ENCODE measurements around the gene FAM120A.

Gene FAM120A

GRCh38 chr9:93587284-93587650 is 135.8 kb downstream of the FAM120A start:
- H3K18ac ChIP-seq (ENCODE audit: low read length), result no peak overlapping the region
- no CpG with 5 or more reads among the region's 7 CpGs for WGBS, 2 donors (ENCODE audit: extremely low coverage in 2 of 2, insufficient read length in 2 of 2, insufficient replicate concordance in 1 of 2)

DNA sequence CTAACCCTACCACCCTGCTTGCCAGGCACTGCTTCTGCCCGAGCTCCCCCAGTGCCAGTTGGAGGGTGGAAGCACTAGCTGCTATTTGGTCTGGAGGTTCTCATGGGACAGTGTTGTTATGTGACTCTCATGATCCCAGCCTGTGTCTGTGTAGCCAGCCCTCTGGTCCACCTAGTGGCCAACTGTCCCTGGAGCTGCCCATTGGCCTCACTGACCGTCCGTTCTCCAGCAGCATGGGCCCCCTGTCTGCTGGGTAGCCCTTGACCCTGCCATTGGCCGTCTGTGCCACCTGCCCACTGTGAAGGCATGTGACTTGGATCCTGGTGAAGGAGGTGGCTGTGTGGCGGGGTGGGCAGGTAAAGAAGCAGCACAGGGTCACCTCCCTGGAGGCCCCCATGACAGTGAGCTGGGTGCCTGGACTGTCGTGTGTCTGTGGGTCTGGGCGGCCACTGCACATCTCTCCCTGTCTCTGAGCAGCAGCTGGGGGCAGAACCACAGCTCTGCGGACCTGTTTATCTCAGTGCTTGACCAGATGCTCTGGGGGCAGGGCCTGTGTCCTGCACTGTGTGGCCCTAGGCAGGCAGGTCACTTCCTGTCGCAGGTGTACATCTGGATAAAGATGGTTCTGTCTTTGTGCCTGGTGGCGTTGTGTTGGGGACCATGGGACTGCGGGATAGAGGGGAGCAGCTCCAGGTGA is 136.3 kb downstream of the FAM120A start:
- H4K91ac ChIP-seq (ENCODE audit: low read depth, low read length, poor library complexity), result no peak overlapping the region
- H3K9me3 ChIP-seq (replicated peaks in 1 of 2; ENCODE audit: control insufficient read depth in 2 of 2, insufficient read depth in 1 of 2, low read depth in 1 of 2, low read length in 2 of 2), result peaks cover 3 to 27% of the 10 kb centered on the region in 2 donors
- peak overlapping the region; percentile 20 for H3K18ac ChIP-seq (ENCODE audit: low read length)
- no peak overlapping the region for H2BK5ac ChIP-seq (ENCODE audit: low read length)
- H2AK5ac ChIP-seq (ENCODE audit: low read depth, low read length), result no peak overlapping the region
- H3K4me3 ChIP-seq (ENCODE audit: low read length in 2 of 2), result no peak overlapping the region
- no peak overlapping the region for H3K27ac ChIP-seq (replicated peaks; ENCODE audit: low read length)
- no peaks in the 10 kb centered on the region for H3K27me3 ChIP-seq (ENCODE audit: control insufficient read depth in 3 of 3, insufficient read depth in 3 of 3, low read depth in 1 of 3, low read length in 3 of 3)
- H2BK12ac ChIP-seq (ENCODE audit: low read length), result no peak overlapping the region
- H4K8ac ChIP-seq (ENCODE audit: low read depth, low read length), result no peak overlapping the region
- peaks cover 14% of the 10 kb centered on the region for H3K79me1 ChIP-seq (ENCODE audit: low read depth, low read length)
- no peak overlapping the region for H2AFZ ChIP-seq (ENCODE audit: low read length)
- DNase-seq (ENCODE audit: low spot score), result no peak
- H3K23ac ChIP-seq (ENCODE audit: low read depth, low read length, poor library complexity), result peak overlapping the region; percentile 92
- no peak overlapping the region for H3K4ac ChIP-seq (ENCODE audit: low read length)
- no peak overlapping the region for H3K9ac ChIP-seq (ENCODE audit: low read depth, low read length, poor library complexity)
- no peak overlapping the region for H2BK15ac ChIP-seq (ENCODE audit: low read length)
- peaks cover 12 to 23% of the 10 kb centered on the region in 2 donors for H3K4me1 ChIP-seq (ENCODE audit: control insufficient read depth in 2 of 2, insufficient read depth in 1 of 2, low read depth in 1 of 2, low read length in 2 of 2)
- H3K14ac ChIP-seq (ENCODE audit: low read length), result no peak overlapping the region
- H3K36me3 ChIP-seq (replicated peaks in 1 of 2; ENCODE audit: control insufficient read depth in 2 of 2, insufficient read depth in 2 of 2, low read length in 2 of 2), result no peaks in the 10 kb centered on the region
- WGBS, 2 donors (ENCODE audit: extremely low coverage in 2 of 2, insufficient read length in 2 of 2, insufficient replicate concordance in 1 of 2), result no CpG with 5 or more reads among the region's 11 CpGs
- no peak overlapping the region for H3K4me2 ChIP-seq (ENCODE audit: insufficient read depth, low read length, poor library complexity, severe bottlenecking)
- H2BK120ac ChIP-seq (ENCODE audit: low read depth, low read length), result no peak overlapping the region

More at GRCh38 chr9:93587284-93587650, 135.8 kb downstream of the FAM120A start:
- Histone ChIP-seq H4K8ac (ENCODE audit: low read depth, low read length) (no peak overlapping the region), H3K4me1 (ENCODE audit: control insufficient read depth in 2 of 2, insufficient read depth in 1 of 2, low read depth in 1 of 2, low read length in 2 of 2) (peaks cover 12 to 20% of the 10 kb centered on the region in 2 donors), H3K27me3 (ENCODE audit: control insufficient read depth in 3 of 3, insufficient read depth in 3 of 3, low read depth in 1 of 3, low read length in 3 of 3) (no peaks in the 10 kb centered on the region), H2AK5ac (ENCODE audit: low read depth, low read length) (no peak overlapping the region), H2BK15ac (ENCODE audit: low read length) (no peak overlapping the region), H3K27ac (replicated peaks; ENCODE audit: low read length) (no peak overlapping the region), H3K9ac (ENCODE audit: low read depth, low read length, poor library complexity) (no peak overlapping the region), H3K36me3 (replicated peaks in 1 of 2; ENCODE audit: control insufficient read depth in 2 of 2, insufficient read depth in 2 of 2, low read length in 2 of 2) (no peaks in the 10 kb centered on the region), H2AFZ (ENCODE audit: low read length) (no peak overlapping the region), H3K79me1 (ENCODE audit: low read depth, low read length) (peaks cover 12% of the 10 kb centered on the region), H3K9me3 (replicated peaks in 1 of 2; ENCODE audit: control insufficient read depth in 2 of 2, insufficient read depth in 1 of 2, low read depth in 1 of 2, low read length in 2 of 2) (peaks cover 3 to 27% of the 10 kb centered on the region in 2 donors), H3K14ac (ENCODE audit: low read length) (no peak overlapping the region), H4K91ac (ENCODE audit: low read depth, low read length, poor library complexity) (no peak overlapping the region), H2BK120ac (ENCODE audit: low read depth, low read length) (no peak overlapping the region), H2BK12ac (ENCODE audit: low read length) (no peak overlapping the region), H3K4ac (ENCODE audit: low read length) (no peak overlapping the region), H2BK5ac (ENCODE audit: low read length) (no peak overlapping the region), H3K4me2 (ENCODE audit: insufficient read depth, low read length, poor library complexity, severe bottlenecking) (no peak overlapping the region), H3K4me3 (ENCODE audit: low read length in 2 of 2) (no peak overlapping the region), H3K23ac (ENCODE audit: low read depth, low read length, poor library complexity) (peak overlapping the region; percentile 92)
- DNase-seq (ENCODE audit: low spot score), result no peak

- H2AK5ac ChIP-seq (ENCODE audit: low read depth, low read length), result no peak overlapping the region
- no peak overlapping the region for H3K14ac ChIP-seq (ENCODE audit: low read length)
- DNase-seq (ENCODE audit: low spot score), result no peak
- WGBS, 2 donors (ENCODE audit: extremely low coverage in 2 of 2, insufficient read length in 2 of 2, insufficient replicate concordance in 1 of 2), result no CpG with 5 or more reads among the region's 12 CpGs
- H3K4ac ChIP-seq (ENCODE audit: low read length), result no peak overlapping the region
- no peak overlapping the region for H4K8ac ChIP-seq (ENCODE audit: low read depth, low read length)
- H3K27me3 ChIP-seq (ENCODE audit: control insufficient read depth in 3 of 3, insufficient read depth in 3 of 3, low read depth in 1 of 3, low read length in 3 of 3), result no peaks in the 10 kb centered on the region
- H3K4me3 ChIP-seq (ENCODE audit: low read length in 2 of 2), result no peak overlapping the region
- H2BK12ac ChIP-seq (ENCODE audit: low read length), result no peak overlapping the region
- no peak overlapping the region for H3K23ac ChIP-seq (ENCODE audit: low read depth, low read length, poor library complexity)
- H2BK5ac ChIP-seq (ENCODE audit: low read length), result no peak overlapping the region
- H3K9ac ChIP-seq (ENCODE audit: low read depth, low read length, poor library complexity), result no peak overlapping the region
- no peak overlapping the region for H2BK120ac ChIP-seq (ENCODE audit: low read depth, low read length)
- no peak overlapping the region for H3K18ac ChIP-seq (ENCODE audit: low read length)
- no peak overlapping the region for H3K27ac ChIP-seq (replicated peaks; ENCODE audit: low read length)
- H4K91ac ChIP-seq (ENCODE audit: low read depth, low read length, poor library complexity), result no peak overlapping the region
- peaks cover 3 to 19% of the 10 kb centered on the region in 2 donors for H3K9me3 ChIP-seq (replicated peaks in 1 of 2; ENCODE audit: control insufficient read depth in 2 of 2, insufficient read depth in 1 of 2, low read depth in 1 of 2, low read length in 2 of 2)
- H3K36me3 ChIP-seq (replicated peaks in 1 of 2; ENCODE audit: control insufficient read depth in 2 of 2, insufficient read depth in 2 of 2, low read length in 2 of 2), result no peaks in the 10 kb centered on the region
- H3K4me1 ChIP-seq (ENCODE audit: control insufficient read depth in 2 of 2, insufficient read depth in 1 of 2, low read depth in 1 of 2, low read length in 2 of 2), result peaks cover 12 to 23% of the 10 kb centered on the region in 2 donors
- H2BK15ac ChIP-seq (ENCODE audit: low read length), result no peak overlapping the region
- peaks cover 14% of the 10 kb centered on the region for H3K79me1 ChIP-seq (ENCODE audit: low read depth, low read length)
- no peak overlapping the region for H3K4me2 ChIP-seq (ENCODE audit: insufficient read depth, low read length, poor library complexity, severe bottlenecking)
- no peak overlapping the region for H2AFZ ChIP-seq (ENCODE audit: low read length)
Observed at GRCh38 chr9:93588641-93589609, 137.4 kb downstream of the FAM120A start.

DNA sequence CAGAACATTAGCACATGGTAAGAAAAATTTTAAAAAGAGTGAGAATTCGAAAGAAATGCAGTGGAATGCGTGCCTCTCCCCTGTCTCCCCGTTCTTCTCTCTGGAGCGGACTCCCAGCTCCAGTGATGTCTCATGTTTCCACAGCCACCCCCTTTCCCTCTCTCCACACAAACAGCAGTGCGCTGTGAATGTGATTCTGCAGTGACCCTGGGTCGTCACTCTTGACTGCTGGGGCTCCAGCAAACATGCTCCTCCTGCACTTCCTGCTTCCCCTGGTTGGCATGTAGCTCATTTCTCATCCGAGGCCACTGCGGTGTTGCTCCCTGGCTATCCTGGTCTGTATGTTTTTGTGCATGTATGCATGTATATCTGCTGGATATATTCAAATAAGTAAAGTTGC is 138.2 kb downstream of the FAM120A start:
- Histone ChIP-seq H3K14ac (ENCODE audit: low read length) (no peak overlapping the region), H2BK120ac (ENCODE audit: low read depth, low read length) (no peak overlapping the region), H2BK15ac (ENCODE audit: low read length) (no peak overlapping the region), H3K79me1 (ENCODE audit: low read depth, low read length) (peaks cover 17% of the 10 kb centered on the region), H2BK12ac (ENCODE audit: low read length) (no peak overlapping the region), H2BK5ac (ENCODE audit: low read length) (no peak overlapping the region), H3K18ac (ENCODE audit: low read length) (no peak overlapping the region), H2AK5ac (ENCODE audit: low read depth, low read length) (no peak overlapping the region), H2AFZ (ENCODE audit: low read length) (no peak overlapping the region), H3K4me1 (ENCODE audit: control insufficient read depth in 2 of 2, insufficient read depth in 1 of 2, low read depth in 1 of 2, low read length in 2 of 2) (peaks cover 14 to 23% of the 10 kb centered on the region in 2 donors), H4K8ac (ENCODE audit: low read depth, low read length) (no peak overlapping the region), H3K27me3 (ENCODE audit: control insufficient read depth in 3 of 3, insufficient read depth in 3 of 3, low read depth in 1 of 3, low read length in 3 of 3) (no peaks in the 10 kb centered on the region), H3K4me3 (ENCODE audit: low read length in 2 of 2) (no peak overlapping the region), H3K9me3 (replicated peaks in 1 of 2; ENCODE audit: control insufficient read depth in 2 of 2, insufficient read depth in 1 of 2, low read depth in 1 of 2, low read length in 2 of 2) (peaks cover 5 to 12% of the 10 kb centered on the region in 2 donors), H3K27ac (replicated peaks; ENCODE audit: low read length) (no peak overlapping the region), H4K91ac (ENCODE audit: low read depth, low read length, poor library complexity) (no peak overlapping the region), H3K23ac (ENCODE audit: low read depth, low read length, poor library complexity) (no peak overlapping the region), H3K4ac (ENCODE audit: low read length) (no peak overlapping the region), H3K36me3 (replicated peaks in 1 of 2; ENCODE audit: control insufficient read depth in 2 of 2, insufficient read depth in 2 of 2, low read length in 2 of 2) (no peaks in the 10 kb centered on the region), H3K4me2 (ENCODE audit: insufficient read depth, low read length, poor library complexity, severe bottlenecking) (no peak overlapping the region), H3K9ac (ENCODE audit: low read depth, low read length, poor library complexity) (no peak overlapping the region)
- DNase-seq (ENCODE audit: low spot score), result peak; percentile 21
- WGBS, 2 donors (ENCODE audit: extremely low coverage in 2 of 2, insufficient read length in 2 of 2, insufficient replicate concordance in 1 of 2), result no CpG with 5 or more reads among the region's 8 CpGs

Measured in neuronal stem cell (in vitro differentiated cells).